NCI-H1694 treated with DMSO at 0.1 percent for 48 hours (cell line): Measurements from ENCODE around the gene RFC4.

Experiments used
- DNase-seq: peaks from one replicate; lab custom pipeline; 2025; lab: John Stamatoyannopoulos, UW

The RFC4 gene

GRCh38 chr3:186750316-186750715 lies 56.0 kb downstream of the RFC4 start:
- no peak for DNase-seq

GRCh38 chr3:186746008-186746407 lies 60.3 kb downstream of the RFC4 start:
- DNase-seq = no peak

- no peak for DNase-seq
These were observed 62.6 kb downstream of the RFC4 start for GRCh38 chr3:186743666-186744065.

GRCh38 chr3:186742618-186743380 lies 63.5 kb downstream of the RFC4 start:
- no peak for DNase-seq
